ENCODE data around the gene THOC7. TPM values are rescaled to one million over a fixed set of nuclear protein-coding genes. Genes with fewer than 3 reads are reported as not detected.

The THOC7 gene
- total RNA-seq, 4 donors from 2014 or later: 66.0 to 102 (median 78.8) TPM

GRCh38 chr3:63798544-63798943 is 65.1 kb downstream of the THOC7 start:
- TF ChIP-seq POLR2AphosphoS5 (IDR thresholded peaks at IDR 0.05): no peak
- TF ChIP-seq CTCF (IDR thresholded peaks at IDR 0.05): no peak
- TF ChIP-seq POLR2A (IDR thresholded peaks at IDR 0.05; ENCODE audit: low read depth): no peak
- TF ChIP-seq EP300 (IDR thresholded peaks at IDR 0.05): no peak
- Histone ChIP-seq H3K4me3 (no peak overlapping the region), H3K36me3 (no peaks in the 10 kb centered on the region), H3K9me3 (no peaks in the 10 kb centered on the region), H3K4me1 (no peaks in the 10 kb centered on the region), H3K27ac (replicated peaks in 1 of 4) (no peak overlapping the region), H3K27me3 (no peaks in the 10 kb centered on the region)
- intact Hi-C loops (cut with DNase I): no loop called here
- 94% methylated on average over 2 of the region's 2 CpGs for WGBS
- DNase-seq (ENCODE audit: extremely low spot score): no peak

GRCh38 chr3:63795438-63795837 is 68.2 kb downstream of the THOC7 start:
- DNase-seq (ENCODE audit: extremely low spot score): no peak
- Histone ChIP-seq H3K27me3 (no peaks in the 10 kb centered on the region), H3K9me3 (no peaks in the 10 kb centered on the region), H3K4me3 (no peak overlapping the region), H3K36me3 (no peaks in the 10 kb centered on the region), H3K27ac (replicated peaks in 1 of 4) (no peak overlapping the region), H3K4me1 (no peaks in the 10 kb centered on the region)
- intact Hi-C loops (cut with DNase I): no loop called here
- WGBS: 80% methylated on average over 6 of the region's 6 CpGs
- TF ChIP-seq POLR2A (IDR thresholded peaks at IDR 0.05; ENCODE audit: low read depth): no peak
- TF ChIP-seq POLR2AphosphoS5 (IDR thresholded peaks at IDR 0.05): no peak
- TF ChIP-seq CTCF (IDR thresholded peaks at IDR 0.05): no peak
- no peak for TF ChIP-seq EP300 (IDR thresholded peaks at IDR 0.05)

- no peaks in the 10 kb centered on the region for H3K27me3 ChIP-seq
- 10% methylated on average over 1 of the region's 1 CpG for WGBS
- no peak overlapping the region for H3K4me3 ChIP-seq
- TF ChIP-seq EP300 (IDR thresholded peaks at IDR 0.05): no peak
- no peak for TF ChIP-seq POLR2AphosphoS5 (IDR thresholded peaks at IDR 0.05)
- TF ChIP-seq CTCF (IDR thresholded peaks at IDR 0.05): no peak
- no peak for TF ChIP-seq POLR2A (IDR thresholded peaks at IDR 0.05; ENCODE audit: low read depth)
- no peaks in the 10 kb centered on the region for H3K36me3 ChIP-seq
- no peak for DNase-seq (ENCODE audit: extremely low spot score)
- H3K9me3 ChIP-seq: no peaks in the 10 kb centered on the region
- no peaks in the 10 kb centered on the region for H3K4me1 ChIP-seq
- H3K27ac ChIP-seq (replicated peaks in 1 of 4): no peak overlapping the region
- intact Hi-C loops (cut with DNase I): no loop called here
Measured at GRCh38 chr3:63791974-63792373, 71.6 kb downstream of the THOC7 start.

Small RNAs within 50 kb of the gene (small RNA-seq; reads per million reads assigned to genes)
- 0 reads per million in 3 donors for gene SCAANT1

Other genes with a start within 250 kb of the THOC7 start
- not detected for gene SNTN, start 211.1 kb downstream of the THOC7 start, total RNA-seq
- not detected for gene C3orf49, start 44.5 kb downstream of the THOC7 start, total RNA-seq
- gene ATXN7, start 62 bp upstream of the THOC7 start, total RNA-seq: 10 to 100 TPM; 20.9 to 28.2 (median 22.6) TPM
- gene SCAANT1, start 48.6 kb upstream of the THOC7 start, total RNA-seq: not detected
- gene PSMD6, start 159.7 kb upstream of the THOC7 start, total RNA-seq: 10 to 100 TPM; 64.5 to 78.2 (median 70.7) TPM